Endothelial cell of umbilical vein (primary cell): ENCODE data around the gene P3H2. TPM values are rescaled to one million over a fixed set of nuclear protein-coding genes. Genes with fewer than 3 reads are reported as not detected.

ENCODE experiments used
- BruUV-seq: library from RNA; stranded (reverse); fragments of 400-500 nt; replicated peaks from 2 replicates; lab custom pipeline; 2021; lab: Mats Ljungman, UMichigan
- CTCF ChIA-PET: fragments of 300-600, 350-600 bp; sonication (Branson Sonifier 250); formaldehyde crosslinking; loops from one replicate; lab custom pipeline; 2021; ENCODE audit warnings: antibody characterized with exemption, inconsistent platforms; lab: Charles Lee
- POLR2A ChIA-PET: fragments of 300-600, 350-600 bp; sonication (Branson Sonifier 250); formaldehyde crosslinking; loops from one replicate; lab custom pipeline; 2021; ENCODE audit warnings: antibody characterized with exemption, inconsistent platforms; lab: Charles Lee
- DNase-seq: peaks from one replicate; pipeline ENCODE4 v3.0.0-alpha.2; 2011; ENCODE audit warnings: low read depth, low spot score
- FAIRE-seq: peaks from 2 replicates; lab custom pipeline; 2011; peaks lifted over from hg19 to GRCh38; lab: Jason Lieb, UNC
- H2AFZ ChIP-seq: 2 replicates; pipeline ENCODE4 v1.6.0; 2012; ENCODE audit warnings: low read depth, low read length, control low read depth, inconsistent platforms
- H3K27ac ChIP-seq: 2 replicates; pipeline ENCODE4 v1.5.1; 2011; ENCODE audit warnings: low read depth, mild to moderate bottlenecking, control low read depth, low read length, moderate library complexity; ENCODE audit not compliant: insufficient read depth
- H3K27me3 ChIP-seq, 2 experiments: 2 replicates each; pipeline versions ENCODE4 v1.6.0 to v1.6.1; 2011; ENCODE audit warnings: low read length in 2 of 2, mixed read lengths in 1 of 2; ENCODE audit not compliant: control insufficient read depth in 2 of 2, insufficient read depth in 2 of 2
- H3K36me3 ChIP-seq, 2 experiments: 2 replicates in 1 of 2; 3 replicates in 1 of 2; pipeline ENCODE4 v1.5.1; 2011; ENCODE audit warnings: low read length in 2 of 2, mild to moderate bottlenecking in 1 of 2, moderate library complexity in 1 of 2; ENCODE audit not compliant: control insufficient read depth in 2 of 2, insufficient read depth in 2 of 2; ENCODE audit errors: extremely low read depth in 1 of 2
- H3K4me1 ChIP-seq: 3 replicates; pipeline ENCODE4 v1.5.1; 2011; ENCODE audit warnings: mild to moderate bottlenecking, low read length; ENCODE audit not compliant: control insufficient read depth, insufficient read depth; ENCODE audit errors: extremely low read depth
- H3K4me2 ChIP-seq: 2 replicates; pipeline ENCODE4 v1.6.1; 2011; ENCODE audit warnings: low read length, control low read depth, mixed read lengths; ENCODE audit not compliant: insufficient read depth
- H3K4me3 ChIP-seq, 3 experiments: fragments of 200-600 bp in 1 of 3; sonication (generic), shearing (Covaris generic) in 1 of 3; replicated peaks in 1 of 3; 2 replicates each; pipeline ENCODE4 v1.5.1; 2011 to 2016; ENCODE audit warnings: control low read depth in 3 of 3, low read length in 3 of 3, mild to moderate bottlenecking in 2 of 3, inconsistent platforms in 1 of 3, low read depth in 1 of 3, moderate library complexity in 1 of 3; ENCODE audit not compliant: insufficient read depth in 1 of 3
- H3K79me2 ChIP-seq: 2 replicates; pipeline ENCODE4 v1.6.0; 2012; ENCODE audit warnings: low read length, inconsistent platforms; ENCODE audit not compliant: control insufficient read depth, insufficient read depth
- H3K9ac ChIP-seq: replicated peaks from 2 replicates; pipeline ENCODE3; 2011; ENCODE audit warnings: low read length, control low read depth; ENCODE audit not compliant: insufficient read depth; ENCODE audit errors: extremely low read depth
- H3K9me1 ChIP-seq: replicated peaks from 3 replicates; pipeline ENCODE4 v1.6.0; 2011; ENCODE audit warnings: mild to moderate bottlenecking, low read length; ENCODE audit not compliant: control insufficient read depth, insufficient read depth; ENCODE audit errors: extremely low read depth
- H3K9me3 ChIP-seq: replicated peaks from 2 replicates; pipeline ENCODE4 v1.5.1; 2012; ENCODE audit warnings: low read length, inconsistent platforms; ENCODE audit not compliant: control insufficient read depth, insufficient read depth
- H4K20me1 ChIP-seq: replicated peaks from 2 replicates; pipeline ENCODE3; 2011; ENCODE audit warnings: mild to moderate bottlenecking, low read length; ENCODE audit not compliant: control insufficient read depth, insufficient read depth; ENCODE audit errors: extremely low read depth
- EZH2 ChIP-seq: IDR thresholded peaks from 2 replicates; pipeline ENCODE4 v1.6.1; 2012; ENCODE audit warnings: borderline replicate concordance, low read depth, mild to moderate bottlenecking, moderate library complexity, low read length, inconsistent platforms; ENCODE audit not compliant: severe bottlenecking
- FOS ChIP-seq: IDR thresholded peaks from 2 replicates; pipeline ENCODE4 v1.6.1; 2011; ENCODE audit warnings: mild to moderate bottlenecking, low read length, moderate library complexity, borderline replicate concordance; ENCODE audit not compliant: insufficient read depth
- GATA2 ChIP-seq: IDR thresholded peaks from 2 replicates; pipeline ENCODE4 v1.7.0; 2011; ENCODE audit warnings: low read depth, mild to moderate bottlenecking, moderate library complexity, mixed read lengths, low read length; ENCODE audit not compliant: insufficient read length, insufficient read depth
- JUN ChIP-seq: IDR thresholded peaks from 2 replicates; pipeline ENCODE4 v1.6.1; 2011; ENCODE audit warnings: borderline replicate concordance, low read depth; ENCODE audit not compliant: insufficient read length, insufficient read depth
- MYC ChIP-seq: IDR thresholded peaks from one replicate; pipeline ENCODE4 v1.6.1; 2011; ENCODE audit warnings: mild to moderate bottlenecking, low read depth, low read length
- POLR2A ChIP-seq: IDR thresholded peaks from 2 replicates; pipeline ENCODE4 v1.6.1; 2012; ENCODE audit warnings: low read depth, mild to moderate bottlenecking, control low read depth, low read length
- POLR2AphosphoS5 ChIP-seq: IDR thresholded peaks from 2 replicates; pipeline ENCODE4 v1.6.1; 2012; ENCODE audit warnings: low read depth, mild to moderate bottlenecking, control low read depth, low read length, moderate library complexity; ENCODE audit not compliant: insufficient read depth
- dilution Hi-C: fragments of 300-500 bp; cut with MboI; formaldehyde crosslinking; loops from one replicate; pipeline ENCODE4 v1.15.0; 2019; ENCODE audit warnings: low sequenced_read_pairs; ENCODE audit not compliant: extremely low pct_ligation_motif_present
- intact Hi-C: fragments of 100-400 bp; cut with micrococcal nuclease; formaldehyde crosslinking; loops from one replicate; pipeline ENCODE4 v1.10.0; 2022
- polyA plus RNA-seq, 4 experiments: library from polyadenylated mRNA; depleted of rRNA in 3 of 4; stranded (reverse) in 3 of 4; unstranded in 1 of 4; fragments of >200 nt; gene quantifications; 2 replicates each; pipeline versions ENCODE4 v1.2.1 to v1.2.3, GENCODE V29; 2011 to 2012; ENCODE audit warnings: missing spikeins in 1 of 4
- total RNA-seq: library from RNA; stranded (reverse); gene quantifications from 2 replicates; pipeline ENCODE4 v1.2.3, GENCODE V29; 2021
- TF ChIP-seq, protein P1 (sequence below), 2 donors: IDR thresholded peaks; 1 replicate in 1 of 2; 2 replicates in 1 of 2; pipeline ENCODE4 v1.5.1; 2011; ENCODE audit warnings: low read length in 2 of 2, mild to moderate bottlenecking in 2 of 2, moderate library complexity in 2 of 2, control low read depth in 1 of 2, inconsistent platforms in 1 of 2, low read depth in 1 of 2; ENCODE audit not compliant: insufficient read depth in 1 of 2; ENCODE audit errors: extremely low read depth in 1 of 2

The P3H2 gene
- total and polyA plus RNA-seq, 2 donors (not counting 3 experiments of a cell fraction or from before 2014, with no cell fraction given) = 6.6 to 6.8 TPM

DNA sequence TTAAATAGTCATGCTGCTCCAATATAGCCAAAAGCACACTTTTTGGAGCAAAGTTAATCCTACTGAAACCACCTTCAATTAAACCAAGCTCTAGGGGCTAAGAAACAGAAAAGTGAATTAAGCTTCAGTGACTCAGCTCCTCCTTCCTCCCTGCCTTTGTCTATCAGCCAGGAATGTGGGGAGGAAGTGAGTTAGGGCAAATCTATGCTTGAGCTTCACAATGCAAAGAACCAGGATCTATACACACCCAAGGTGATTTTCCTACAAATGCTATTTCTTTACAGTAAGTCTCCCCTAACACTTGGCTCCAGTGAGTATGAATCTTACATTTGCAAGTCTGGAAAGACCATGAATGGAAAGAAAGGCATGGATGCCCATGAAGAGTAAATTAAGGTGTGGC lies 212.1 kb downstream of the P3H2 start:
- no peak for TF ChIP-seq MYC
- TF ChIP-seq FOS = peak; percentile 98
- peak; percentile 34 for TF ChIP-seq GATA2
- peak; percentile 98 for TF ChIP-seq JUN
- TF ChIP-seq, protein P1, sequence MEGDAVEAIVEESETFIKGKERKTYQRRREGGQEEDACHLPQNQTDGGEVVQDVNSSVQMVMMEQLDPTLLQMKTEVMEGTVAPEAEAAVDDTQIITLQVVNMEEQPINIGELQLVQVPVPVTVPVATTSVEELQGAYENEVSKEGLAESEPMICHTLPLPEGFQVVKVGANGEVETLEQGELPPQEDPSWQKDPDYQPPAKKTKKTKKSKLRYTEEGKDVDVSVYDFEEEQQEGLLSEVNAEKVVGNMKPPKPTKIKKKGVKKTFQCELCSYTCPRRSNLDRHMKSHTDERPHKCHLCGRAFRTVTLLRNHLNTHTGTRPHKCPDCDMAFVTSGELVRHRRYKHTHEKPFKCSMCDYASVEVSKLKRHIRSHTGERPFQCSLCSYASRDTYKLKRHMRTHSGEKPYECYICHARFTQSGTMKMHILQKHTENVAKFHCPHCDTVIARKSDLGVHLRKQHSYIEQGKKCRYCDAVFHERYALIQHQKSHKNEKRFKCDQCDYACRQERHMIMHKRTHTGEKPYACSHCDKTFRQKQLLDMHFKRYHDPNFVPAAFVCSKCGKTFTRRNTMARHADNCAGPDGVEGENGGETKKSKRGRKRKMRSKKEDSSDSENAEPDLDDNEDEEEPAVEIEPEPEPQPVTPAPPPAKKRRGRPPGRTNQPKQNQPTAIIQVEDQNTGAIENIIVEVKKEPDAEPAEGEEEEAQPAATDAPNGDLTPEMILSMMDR (IDR thresholded peaks at IDR 0.05; ENCODE audit: extremely low read depth in 1 of 2, insufficient read depth in 1 of 2, low read depth in 1 of 2, low read length in 2 of 2) = no peak
- TF ChIP-seq POLR2A = peak; percentile 9
- no peak for TF ChIP-seq EZH2
- peak; percentile 90 for TF ChIP-seq POLR2AphosphoS5
- Histone ChIP-seq H3K9me3 (no peaks in the 10 kb centered on the region), H3K9ac (peak overlapping the region; percentile 43), H3K27ac (peak overlapping the region; percentile 90), H3K27me3 (no peaks in the 10 kb centered on the region), H4K20me1 (no peaks in the 10 kb centered on the region), H3K4me3 (no peak overlapping the region), H3K4me2 (peak overlapping the region; percentile 44), H3K4me1 (peaks cover 31% of the 10 kb centered on the region), H3K9me1 (no peaks in the 10 kb centered on the region), H3K79me2 (no peaks in the 10 kb centered on the region), H2AFZ (peak overlapping the region; percentile 21), H3K36me3 (no peaks in the 10 kb centered on the region)
- no TSS peak for BruUV-seq
- CTCF ChIA-PET = interaction anchor here (0.6 to 2.6 kb wide), 10 partner anchors 8 to 257 kb away, joined by 3 to 9 read pairs (median 3); no protein-coding TSS in a partner anchor
- FAIRE-seq = peak; percentile 97
- DNase-seq = peak; percentile 87
- intact Hi-C loops (loop anchor here (1.0 to 10.0 kb wide), 2 partner anchors 29 to 656 kb away; no protein-coding TSS in a partner anchor), dilution Hi-C loops (no loop called here)
- POLR2A ChIA-PET = interaction anchor here (0.6 to 1.1 kb wide), 2 partner anchors 15 to 21 kb away, joined by 3 to 8 read pairs; no protein-coding TSS in a partner anchor
